ENCODE results near the gene DIPK1C. TPM values are rescaled to one million over a fixed set of nuclear protein-coding genes. Genes with fewer than 3 reads are reported as not detected.

DIPK1C gene
- total and polyA plus RNA-seq, 9 of the 15 experiments (the other 6 are each of a cell fraction or from before 2014, with no cell fraction given), result 0.04 to 0.32 (median 0.15) TPM; not detected in 2

GRCh38 chr18:74407888-74408287, 49.2 kb downstream of the DIPK1C start (continued):
- TF ChIP-seq ZBTB2 (IDR thresholded peaks at IDR 0.05) (no peak), MBD1 (CRISPR knock-in tag; IDR thresholded peaks at IDR 0.05) (no peak), MAFK (IDR thresholded peaks at IDR 0.05; ENCODE audit: low read length) (no peak), ZEB2 (IDR thresholded peaks at IDR 0.05) (no peak), NFE2 (IDR thresholded peaks at IDR 0.05; ENCODE audit: low read depth) (no peak), SUPT5H (IDR thresholded peaks at IDR 0.05) (no peak), ZNF41 (CRISPR knock-in tag; conservative IDR thresholded peaks at IDR 0.05) (no peak), BCL6 (CRISPR knock-in tag; IDR thresholded peaks at IDR 0.05) (no peak)

- Histone ChIP-seq H3K27me3 (ENCODE audit: control insufficient read depth in 2 of 2, insufficient read depth in 2 of 2, low read length in 2 of 2) (peaks cover 0 to 21% of the 10 kb centered on the region in 2 experiments; a peak in 3 of 5 replicates), H3K27ac (ENCODE audit: extremely low read depth, low read depth, low read length) (no peak overlapping the region), H2AFZ (ENCODE audit: low read depth, low read length) (no peak overlapping the region), H3K79me2 (ENCODE audit: control insufficient read depth, insufficient read depth, low read length) (no peaks in the 10 kb centered on the region), H3K9me1 (ENCODE audit: control insufficient read depth, insufficient read depth, low read length) (no peaks in the 10 kb centered on the region), H3K4me1 (replicated peaks in 1 of 2; ENCODE audit: control insufficient read depth in 2 of 2, insufficient read depth in 2 of 2, low read length in 2 of 2) (no peaks in the 10 kb centered on the region), H4K20me1 (replicated peaks; ENCODE audit: control insufficient read depth, insufficient read depth, low read length) (no peaks in the 10 kb centered on the region), H3K36me3 (ENCODE audit: control insufficient read depth, insufficient read depth, low read length) (no peaks in the 10 kb centered on the region), H3K4me2 (ENCODE audit: insufficient read depth, low read length) (no peak overlapping the region), H3K9ac (ENCODE audit: insufficient read depth in 1 of 2, low read depth in 2 of 2, low read length in 2 of 2) (no peak overlapping the region), H3K4me3 (no peak overlapping the region), H3K9me3 (replicated peaks; ENCODE audit: control insufficient read depth, insufficient read depth, low read depth, low read length) (no peaks in the 10 kb centered on the region)
- 0% methylated on average over 9 of the region's 9 CpGs for WGBS (ENCODE audit: insufficient coverage, low coverage, missing lambda C conversion rate)
- intact Hi-C loops (cut with micrococcal nuclease) (no loop called here), in situ Hi-C loops (cut with MboI) (no loop called here)
- ChIA-PET POLR2A (interaction anchor here (1.0 kb wide), 1 partner anchor 27 kb away, joined by 3 read pairs; no protein-coding TSS in a partner anchor), CTCF (ENCODE audit: low intra/inter-chr PET ratio) (no interaction called here)
- no TSS peak for BruUV-seq (replicated peaks)
- ATAC-seq (peak; percentile 41; the same call in 1 of the 3 replicates), FAIRE-seq (no peak), DNase-seq (ENCODE audit: extremely low read depth in 1 of 4, low spot score in 3 of 4) (peak in 1 of 4 experiments; percentile 7)
- TF ChIP-seq MAFG (tag; conservative IDR thresholded peaks at IDR 0.05) (no peak), MCM5 (IDR thresholded peaks at IDR 0.05; ENCODE audit: low read depth) (no peak), CCNT2 (IDR thresholded peaks at IDR 0.05; ENCODE audit: borderline replicate concordance, extremely low read depth, insufficient read length, low read depth, low read length) (no peak), TFE3 (CRISPR knock-in tag; IDR thresholded peaks at IDR 0.05) (no peak), HOMEZ (CRISPR knock-in tag; IDR thresholded peaks at IDR 0.05) (no peak), CTBP1 (IDR thresholded peaks at IDR 0.05; ENCODE audit: borderline replicate concordance) (no peak), TFAM (CRISPR knock-in tag; conservative IDR thresholded peaks at IDR 0.05) (no peak), MXI1 (IDR thresholded peaks at IDR 0.05; ENCODE audit: low read depth, low read length) (no peak), PHF21A (IDR thresholded peaks at IDR 0.05; ENCODE audit: borderline replicate concordance, low read depth) (no peak)
Measured at GRCh38 chr18:74402806-74403433, 54.2 kb downstream of the DIPK1C start.
